Stimulated activated CD4-positive, alpha-beta T cell treated with anti-CD3 and anti-CD28 coated beads, Interleukin-4, amount 100 ng/mL, for 4 hours (primary cell): ENCODE measurements around the gene UBE3D.
"Not testable (repeated sequence)": the region's sequence is repeated elsewhere in the genome, so short reads cannot be mapped to it uniquely, and the experiment has no call there.

Experiments used
- DNase-seq, 2 experiments: peaks; one replicate each; pipeline ENCODE4 v3.0.0-alpha.2; 2020

UBE3D gene

DNA sequence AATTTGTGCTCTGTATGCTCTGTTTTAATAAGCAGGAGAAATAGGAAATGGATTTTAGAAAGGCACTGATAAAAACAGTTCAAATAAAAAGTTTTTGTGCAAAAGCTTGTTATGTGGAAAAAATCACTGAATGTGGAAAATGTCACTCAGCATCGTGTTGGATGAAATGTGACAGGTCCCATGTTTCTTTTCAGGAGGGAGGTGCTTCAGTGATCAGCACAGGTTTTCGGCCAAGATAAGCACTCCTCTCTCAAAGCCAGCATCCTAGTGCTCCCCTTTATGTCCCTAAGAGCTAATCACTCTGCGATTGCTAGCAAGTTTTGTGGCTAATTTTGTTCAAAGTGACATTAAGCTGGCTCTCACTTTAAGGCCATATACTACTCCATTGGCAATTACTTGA is 12.0 kb downstream of the UBE3D start:
- no peak for DNase-seq

DNA sequence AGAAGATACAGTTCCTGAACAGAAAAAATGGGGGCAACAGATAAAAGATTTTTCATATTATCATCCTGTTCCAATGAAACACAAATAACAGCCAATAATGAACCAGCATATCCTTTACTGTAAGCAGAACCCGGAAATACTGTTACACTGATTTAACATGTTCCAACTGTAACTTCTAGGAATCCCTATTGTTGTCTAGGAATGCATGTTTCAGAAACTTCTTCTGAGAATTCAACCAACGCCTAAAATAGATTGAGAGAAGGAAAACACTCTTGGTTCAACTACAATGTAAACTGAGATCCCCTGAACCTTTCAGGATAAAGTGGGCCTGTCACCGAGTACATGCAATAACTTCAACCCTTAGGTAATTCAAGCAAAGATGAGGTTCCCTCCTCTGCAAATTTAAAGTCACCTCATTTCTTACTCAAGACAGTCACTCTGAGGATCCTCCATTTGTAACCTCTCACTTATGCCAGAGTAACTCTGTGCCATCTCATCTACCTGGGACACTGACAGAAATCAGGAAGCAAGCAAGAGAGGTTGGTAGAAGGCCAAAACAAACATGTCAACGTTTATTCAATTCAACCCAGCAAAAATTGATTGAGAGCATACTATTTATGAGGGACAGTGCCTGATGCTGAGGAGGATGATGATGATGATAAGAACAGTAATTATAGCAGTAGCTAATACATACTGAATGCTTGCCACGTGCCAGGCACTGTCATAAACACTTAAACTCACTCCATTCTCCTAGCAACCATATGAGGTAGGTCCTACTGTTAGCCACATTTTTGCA is 14.1 kb downstream of the UBE3D start:
- no peak for DNase-seq

DNA sequence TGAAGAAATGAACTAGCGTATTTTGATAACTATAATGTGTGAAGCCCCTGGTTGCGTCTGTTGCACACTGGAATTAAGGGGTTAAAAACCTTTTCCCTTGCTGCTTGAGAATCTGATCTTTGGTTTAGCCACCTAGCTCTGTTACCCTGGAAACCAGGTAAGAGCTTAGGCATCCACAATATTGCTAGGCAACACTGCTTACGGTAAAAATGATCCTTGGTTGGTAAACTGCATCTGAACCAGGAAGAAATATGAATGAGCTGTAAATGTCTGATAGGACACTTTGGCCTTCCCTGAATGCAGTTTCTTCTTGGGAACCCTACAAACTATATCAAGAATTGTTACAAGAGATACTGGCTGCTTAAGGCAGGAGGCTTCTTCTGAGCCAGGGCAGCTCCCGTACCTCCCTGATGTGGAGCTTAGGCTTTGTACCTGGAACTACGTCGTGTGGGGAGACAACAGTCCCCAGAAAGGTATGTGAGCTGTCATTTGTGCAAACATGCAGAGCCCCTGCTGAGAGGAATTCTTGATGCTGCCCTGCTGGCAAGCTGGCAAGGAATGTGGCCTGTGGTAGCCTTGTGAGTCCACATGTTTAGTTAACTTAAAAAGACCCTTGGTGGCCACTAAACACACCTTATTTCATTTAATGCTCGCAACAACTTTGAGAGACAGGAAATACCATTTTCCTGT is 18.4 kb downstream of the UBE3D start:
- no peak for DNase-seq

DNA sequence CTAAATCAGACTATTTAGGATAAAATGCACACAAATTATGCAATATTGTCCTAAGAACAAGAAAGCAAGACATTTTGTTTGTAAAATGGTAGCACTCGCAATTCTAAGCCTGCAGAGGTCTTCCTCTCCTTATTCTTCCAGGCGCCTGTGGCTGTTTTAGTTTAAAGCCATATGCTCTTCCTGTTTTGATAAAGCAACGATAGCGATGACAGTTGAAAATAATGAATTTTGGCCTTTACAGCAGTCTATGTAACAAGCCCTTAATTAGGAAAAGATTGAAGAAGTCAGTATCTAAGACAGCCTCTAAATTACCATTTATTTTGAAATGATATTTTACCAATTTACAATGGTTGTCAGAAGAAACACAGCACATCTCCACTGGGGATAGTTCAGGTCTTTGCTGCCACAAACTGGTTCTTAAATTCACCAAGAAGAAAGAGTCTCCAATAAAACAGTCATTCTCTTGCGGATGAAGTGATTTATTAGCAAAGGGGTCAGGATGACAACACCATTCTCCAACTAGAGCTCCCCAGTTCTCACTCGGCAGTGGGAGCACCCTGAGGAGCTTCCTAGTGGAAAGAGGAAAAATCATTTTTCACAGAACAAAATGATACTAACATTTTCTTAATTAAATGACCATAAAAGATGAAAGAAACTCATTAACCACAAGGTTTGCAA is 21.4 kb downstream of the UBE3D start:
- no peak for DNase-seq

DNA sequence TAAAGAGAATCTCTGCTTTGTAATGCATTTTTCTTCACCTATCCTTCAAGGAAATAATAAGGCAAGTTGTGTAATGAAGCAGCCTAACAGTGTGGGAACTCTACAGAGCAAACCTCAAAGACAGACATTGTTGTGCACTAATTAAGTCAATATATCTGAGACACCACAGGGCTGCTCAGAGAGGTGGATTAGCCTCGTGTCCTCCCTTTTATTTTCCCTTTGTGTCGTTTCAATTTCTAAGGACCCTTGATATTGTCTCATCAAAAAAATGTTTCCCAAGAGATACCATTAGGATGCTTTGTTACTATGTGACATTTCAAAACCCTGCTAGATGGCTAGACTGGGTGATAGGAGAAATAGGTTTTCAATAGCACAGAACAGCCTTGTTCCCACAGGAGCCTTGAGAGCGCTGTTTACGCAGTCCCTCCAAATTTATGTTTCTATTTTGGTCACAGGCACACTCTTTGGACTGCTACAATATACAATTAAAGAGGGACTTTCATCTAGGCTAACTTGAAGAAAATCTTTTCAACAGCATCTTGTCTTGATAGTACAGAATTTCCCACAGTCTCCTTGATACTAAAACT is 23.1 kb downstream of the UBE3D start:
- DNase-seq = no peak

DNA sequence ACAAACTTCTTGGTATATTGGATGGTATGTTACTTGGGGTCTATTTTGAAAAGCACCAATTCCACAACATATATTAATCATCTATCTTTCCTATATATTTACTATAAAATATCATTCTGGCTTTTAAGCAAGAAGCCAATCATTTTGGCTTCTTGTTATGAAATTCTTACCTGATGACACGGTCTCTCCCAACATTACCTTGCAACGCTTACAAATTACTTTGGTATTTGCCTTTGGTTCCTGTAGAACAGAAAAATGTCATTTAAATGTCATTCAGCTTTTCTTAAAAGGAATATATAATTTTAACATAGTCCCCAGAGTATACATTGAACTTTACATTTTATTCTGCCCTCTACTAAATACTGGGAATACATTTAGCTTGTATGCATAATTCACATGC is 27.4 kb downstream of the UBE3D start:
- DNase-seq = no peak

DNA sequence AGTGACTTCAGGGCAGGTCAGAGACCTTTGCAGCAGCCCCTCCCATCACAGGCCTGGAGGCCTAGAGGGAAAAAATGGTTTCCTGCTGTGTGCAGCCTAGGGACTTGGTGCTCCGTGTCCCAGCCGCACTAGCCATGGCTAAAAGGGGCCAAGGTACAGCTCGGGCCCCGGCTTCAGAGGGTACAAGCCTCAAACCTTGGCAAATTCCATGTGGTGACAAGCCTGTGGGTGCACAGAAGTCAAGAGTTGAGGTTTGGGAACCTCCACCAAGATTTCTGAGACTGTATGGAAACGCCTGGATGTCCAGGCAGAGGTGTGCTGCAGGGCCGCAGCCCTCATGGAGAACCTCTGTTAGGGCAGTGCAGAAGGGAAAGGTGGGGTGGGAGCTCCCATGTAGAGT is 34.0 kb downstream of the UBE3D start:
- DNase-seq = no peak

DNA sequence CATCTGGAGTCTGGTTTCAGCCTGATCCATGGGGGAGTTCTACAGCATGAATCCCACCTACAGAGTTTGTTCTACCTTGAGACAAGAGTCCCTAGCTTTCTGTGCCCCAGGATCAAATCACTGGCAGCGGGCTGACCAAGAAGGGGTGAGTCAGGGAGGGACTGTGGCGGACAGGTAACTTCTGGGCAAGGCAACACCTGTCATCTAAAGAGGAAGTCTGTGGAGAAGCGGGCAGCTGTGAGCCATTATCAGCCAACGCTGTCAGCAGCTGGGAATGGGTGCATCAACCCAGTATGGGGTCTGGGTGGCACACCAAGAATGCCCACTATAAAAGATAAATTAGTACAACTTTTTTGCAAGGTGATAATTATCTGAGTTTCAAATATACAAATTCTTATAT is 45.9 kb downstream of the UBE3D start:
- DNase-seq = no peak

DNA sequence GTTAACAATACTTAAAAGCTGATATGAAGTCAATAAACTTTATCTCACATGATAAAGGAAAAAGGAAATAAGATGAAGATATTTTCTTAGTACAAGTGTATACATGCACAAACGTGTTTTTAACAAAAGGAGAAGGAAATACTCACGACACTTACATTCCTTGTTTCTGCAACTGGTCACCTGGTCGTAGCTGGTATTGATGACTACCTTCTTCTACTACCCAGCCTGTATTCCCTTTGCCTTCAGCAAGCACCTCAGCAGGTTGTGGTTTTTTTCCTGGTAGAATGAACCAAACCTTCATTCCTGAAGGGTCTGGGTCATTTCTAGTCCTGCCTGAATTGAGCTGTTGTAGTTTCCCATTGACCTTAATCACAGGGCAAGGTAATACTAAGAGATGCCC is 54.5 kb downstream of the UBE3D start:
- not testable (repeated sequence) for DNase-seq

DNA sequence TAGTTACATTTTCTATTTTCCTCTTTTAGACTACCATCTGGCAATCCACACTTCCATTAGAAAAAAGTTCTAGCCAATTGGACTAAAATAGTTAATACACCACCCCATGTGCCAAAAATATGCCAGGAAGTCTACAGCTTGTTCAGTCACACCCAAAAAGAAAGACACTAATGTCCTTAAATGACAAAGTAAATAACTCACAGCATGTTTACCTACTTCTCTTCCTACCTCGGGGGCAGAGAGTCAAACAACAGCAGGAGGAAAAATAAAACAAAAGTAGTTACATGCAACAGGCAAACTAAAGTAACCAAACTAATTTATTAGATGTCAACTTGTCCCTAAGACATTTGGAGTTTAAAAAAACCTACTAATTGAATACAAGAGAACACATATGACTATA is 57.0 kb downstream of the UBE3D start:
- no peak for DNase-seq

DNA sequence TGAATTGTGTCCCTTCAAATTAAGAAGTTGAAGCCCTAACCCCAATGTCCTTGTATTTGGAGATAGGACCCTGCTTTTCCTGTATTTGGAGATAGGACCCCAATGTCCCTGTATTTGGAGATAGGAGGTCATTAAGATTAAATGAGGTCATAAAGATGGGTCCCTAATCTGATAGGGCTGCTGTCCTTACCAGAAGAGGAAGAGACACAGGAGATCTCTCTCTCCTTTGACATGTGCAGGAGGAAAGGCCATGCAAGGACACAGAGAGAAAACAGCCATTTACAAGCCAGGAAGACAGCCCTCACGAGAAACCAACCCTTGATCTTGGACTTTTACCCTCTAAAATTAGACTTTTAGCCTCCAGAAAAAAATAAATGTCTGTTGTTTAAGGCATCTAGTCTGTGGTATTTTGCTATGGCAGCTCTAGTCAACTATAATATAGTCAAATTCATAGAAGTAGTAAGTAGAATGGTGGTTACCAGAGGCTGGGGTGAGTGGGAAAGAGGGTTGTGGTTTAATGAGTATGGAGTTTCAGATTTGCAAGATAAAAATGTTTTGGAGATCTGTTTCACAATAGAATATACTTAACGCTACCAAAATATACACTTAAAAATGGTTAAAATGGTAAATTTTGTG is 59.3 kb downstream of the UBE3D start:
- DNase-seq = no peak

DNA sequence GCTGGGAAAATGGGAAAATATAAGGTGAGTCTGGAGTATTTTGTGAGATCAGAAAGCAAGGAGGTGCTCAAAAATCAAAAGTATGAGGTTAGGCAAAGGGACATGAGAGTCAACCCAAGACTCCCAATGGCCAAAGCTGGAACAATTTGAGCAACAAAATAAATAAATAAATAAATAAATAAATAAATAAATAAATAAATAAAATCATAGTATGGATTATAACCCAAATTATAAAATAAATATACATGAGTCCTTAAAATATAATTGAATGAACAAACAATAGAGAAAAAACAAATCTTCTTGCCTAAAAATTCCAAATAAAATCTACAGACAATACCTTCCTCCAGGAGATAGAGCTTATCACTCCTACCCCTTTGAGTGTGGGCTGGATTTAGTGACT is 69.5 kb downstream of the UBE3D start:
- no peak for DNase-seq

DNA sequence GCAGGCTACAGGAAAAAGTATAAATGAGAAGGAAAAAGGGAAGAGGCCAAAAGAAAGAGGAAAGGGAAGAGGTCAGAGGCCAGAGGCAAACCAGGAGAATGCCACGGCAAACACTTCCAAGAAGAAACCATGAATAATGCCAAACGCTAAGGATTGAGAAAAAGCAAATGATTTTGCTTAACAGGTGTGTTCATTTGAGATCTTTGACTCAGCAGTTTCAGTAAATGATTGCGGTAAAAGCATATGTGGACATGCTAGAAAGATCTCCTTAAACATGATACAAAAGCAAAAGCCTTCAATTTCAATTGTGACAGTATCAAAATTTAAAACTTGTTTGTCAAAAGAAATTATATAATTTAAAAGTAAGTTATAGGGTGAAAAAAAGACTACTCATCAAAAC is 70.6 kb downstream of the UBE3D start:
- DNase-seq = no peak

DNA sequence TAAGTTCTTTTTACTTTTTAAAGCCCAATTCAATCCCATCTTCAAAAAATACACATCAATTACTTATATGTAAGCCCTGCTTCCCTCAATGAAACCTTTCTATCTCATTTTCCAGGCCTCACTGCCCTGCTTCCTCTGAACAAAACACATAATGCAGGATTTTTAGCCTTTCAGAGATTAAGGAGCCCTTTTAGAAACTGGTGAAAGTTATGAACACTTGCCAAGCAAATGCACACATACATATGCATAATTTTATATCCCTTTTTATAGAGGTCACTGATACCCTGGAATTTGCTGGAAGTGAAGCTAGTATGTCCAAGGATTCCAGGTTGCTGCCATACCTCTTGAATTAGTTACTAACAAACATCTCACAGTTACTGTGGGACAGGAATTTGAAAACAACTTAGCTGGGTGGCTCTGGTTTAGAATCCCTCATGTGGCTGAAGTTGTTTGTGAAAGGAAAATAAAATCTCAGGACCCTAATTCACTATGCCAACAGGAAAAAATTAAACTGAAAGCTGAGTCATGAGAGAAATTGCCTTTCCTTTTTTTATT is 75.8 kb downstream of the UBE3D start:
- no peak for DNase-seq

DNA sequence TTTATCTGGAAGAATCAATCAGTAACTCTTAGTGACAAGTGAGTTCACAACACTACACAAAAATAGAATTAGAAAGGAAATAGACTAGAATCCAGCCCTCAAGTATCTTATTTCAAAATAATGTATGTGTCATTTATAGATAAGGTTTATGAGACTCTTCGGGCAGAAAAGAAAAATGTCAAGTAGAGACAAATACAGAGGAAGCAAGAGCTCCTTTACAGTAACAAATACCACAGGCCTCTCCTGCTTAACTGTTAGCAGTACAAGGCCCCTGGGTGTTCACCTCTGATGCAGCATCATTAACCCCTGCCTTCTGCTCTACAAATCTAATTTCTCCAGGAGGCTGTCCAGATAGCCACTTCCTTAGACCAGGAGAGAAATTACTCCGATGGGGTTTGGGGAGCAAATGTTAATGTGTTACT is 76.7 kb downstream of the UBE3D start:
- no peak for DNase-seq

DNA sequence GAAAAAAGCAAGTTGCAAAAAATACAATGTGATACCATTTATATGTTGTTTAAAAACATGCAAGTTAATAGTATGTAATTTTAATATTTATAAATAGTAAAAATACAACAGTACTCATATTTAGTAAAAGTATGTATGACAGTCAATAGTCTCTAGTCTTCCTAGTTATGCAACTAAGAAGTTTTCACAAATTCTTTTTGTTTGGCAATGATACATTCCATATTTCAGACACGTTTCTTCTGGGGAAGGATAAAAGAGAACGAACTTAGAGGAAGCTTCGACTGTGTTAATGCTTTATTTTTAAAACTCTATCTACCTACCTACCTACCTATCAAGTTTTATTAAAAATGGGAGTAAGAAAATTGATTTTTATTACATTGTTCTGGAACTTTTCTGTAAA is 77.7 kb downstream of the UBE3D start:
- DNase-seq = no peak

DNA sequence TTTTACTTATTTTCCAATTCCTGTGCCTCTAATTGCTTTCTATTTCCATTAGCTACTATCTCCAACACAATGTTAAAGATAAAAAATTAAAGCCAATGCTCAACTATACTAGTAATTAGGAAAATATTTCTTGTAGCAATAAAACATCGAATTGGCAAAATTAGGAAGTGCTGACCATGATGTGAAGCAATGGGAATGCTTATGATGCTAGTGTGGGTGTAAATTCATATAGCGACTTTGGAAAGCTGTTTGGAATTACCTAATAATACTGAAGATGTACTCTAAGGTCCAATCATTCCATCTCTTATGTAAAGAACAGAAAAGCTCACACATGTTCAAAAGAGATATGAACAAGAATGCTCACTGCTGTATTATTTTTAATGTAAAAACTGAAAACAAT is 78.2 kb downstream of the UBE3D start:
- DNase-seq = no peak

DNA sequence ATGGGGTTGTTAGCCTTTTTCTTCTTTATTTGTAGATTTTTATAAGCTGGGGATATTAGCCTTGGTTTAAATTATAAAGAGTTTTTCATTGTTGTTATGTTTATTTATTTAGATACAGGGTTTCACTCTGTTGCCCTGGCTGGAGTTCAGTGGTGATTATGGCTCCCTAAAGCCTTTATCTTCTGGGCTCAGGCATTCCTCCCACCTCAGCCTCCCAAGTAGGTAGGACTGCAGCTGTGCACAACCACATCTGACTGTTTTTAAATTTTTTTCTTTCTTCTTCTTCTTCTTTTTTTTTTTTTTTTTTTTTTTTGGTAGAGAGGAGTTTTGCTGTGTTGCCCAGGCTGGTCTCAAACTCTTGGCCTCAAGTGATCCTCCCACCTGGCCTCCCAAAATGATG is 80.9 kb downstream of the UBE3D start:
- DNase-seq = no peak

DNA sequence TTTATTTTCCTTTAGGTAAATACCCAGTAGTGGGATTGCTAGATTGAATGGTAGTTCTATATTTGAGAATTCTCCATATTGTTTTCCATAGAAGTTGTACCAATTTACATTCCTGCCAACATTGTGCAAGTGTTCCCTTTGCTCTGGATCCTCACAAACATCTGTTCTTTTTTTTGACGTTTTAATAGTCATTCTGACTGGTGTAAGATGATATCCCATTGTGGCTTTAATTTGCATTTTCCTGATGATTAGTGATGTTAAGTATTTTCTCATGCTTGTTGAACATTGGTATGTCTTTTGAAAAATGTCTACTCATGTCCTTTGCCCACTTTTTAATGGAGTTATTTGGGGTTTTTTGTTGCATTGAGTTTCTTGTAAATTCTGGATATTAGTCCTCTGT is 85.6 kb downstream of the UBE3D start:
- no peak for DNase-seq

DNA sequence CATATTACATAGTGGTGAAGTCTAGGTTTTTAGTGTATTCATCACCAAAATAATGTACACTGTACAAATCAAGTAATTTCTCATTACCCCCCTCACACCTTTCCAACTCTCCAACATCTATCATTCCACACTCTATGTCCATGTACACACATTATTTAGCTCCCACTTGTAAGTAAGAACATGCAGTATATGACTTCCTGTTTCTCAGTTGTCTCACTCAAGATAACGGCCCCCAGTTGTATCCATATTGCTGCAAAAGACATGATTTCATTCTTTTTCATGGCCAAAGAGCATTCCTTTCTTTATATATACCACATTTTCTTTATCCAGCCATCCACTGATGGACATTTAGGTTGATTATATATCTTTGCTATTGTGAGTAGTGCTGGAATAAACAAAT is 86.0 kb downstream of the UBE3D start:
- no peak for DNase-seq

DNA sequence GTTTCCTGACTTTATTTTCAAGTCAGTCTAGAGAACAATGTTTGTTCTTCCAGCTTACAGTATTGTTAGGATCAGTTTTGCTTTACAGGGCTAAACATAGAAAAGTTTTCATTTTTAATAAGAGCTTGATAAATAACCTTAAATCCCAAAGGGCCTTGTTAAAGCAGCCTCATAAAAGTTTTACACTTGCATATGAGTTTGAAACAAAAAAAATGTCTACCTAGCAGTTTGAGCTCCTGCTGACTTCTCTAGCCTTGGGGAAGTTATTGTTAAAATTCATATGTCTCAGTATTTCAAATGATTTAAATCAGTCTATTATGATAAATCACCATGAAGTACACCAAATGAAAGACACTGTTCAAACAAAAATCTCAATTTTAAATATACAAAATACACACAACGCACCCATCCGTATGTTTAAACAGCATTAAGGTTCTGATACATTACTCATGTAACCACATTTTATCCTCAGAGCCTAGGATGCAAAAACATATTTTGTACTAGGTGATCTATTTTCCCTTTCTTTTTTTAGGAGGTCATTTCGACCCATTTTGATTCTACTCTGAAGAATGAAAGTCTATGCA is 87.2 kb downstream of the UBE3D start:
- DNase-seq = no peak

DNA sequence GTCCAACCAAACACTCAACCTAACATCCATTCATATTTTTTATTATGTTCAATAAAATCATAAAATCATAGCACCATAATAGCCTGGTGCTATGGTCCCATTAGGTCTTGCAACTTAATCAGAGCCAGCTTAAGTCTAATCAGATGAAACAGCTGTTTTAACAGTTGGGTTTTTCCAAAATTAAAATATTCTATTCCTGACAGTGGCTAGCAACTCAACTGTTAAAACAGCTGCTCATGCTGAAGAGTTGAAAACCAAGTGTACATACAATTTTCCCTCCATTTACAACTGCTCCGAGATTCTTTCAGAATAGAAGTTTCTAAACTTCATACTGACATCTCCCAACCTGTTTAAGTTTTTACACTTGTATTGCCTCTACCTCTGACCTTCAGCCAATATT is 89.5 kb downstream of the UBE3D start:
- DNase-seq = no peak
